NCI-H748 (cell line): ENCODE measurements around the gene ORAI1.
"Not testable (repeated sequence)": the region's sequence is repeated elsewhere in the genome, so short reads cannot be mapped to it uniquely, and the experiment has no call there.

Source experiments
- DNase-seq: peaks from one replicate; lab custom pipeline; 2025; ENCODE audit not compliant: unreplicated experiment; lab: John Stamatoyannopoulos, UW

Gene ORAI1

GRCh38 chr12:121602766-121603165, 23.6 kb upstream of the ORAI1 start:
- no peak for DNase-seq

GRCh38 chr12:121603581-121603980, 22.7 kb upstream of the ORAI1 start:
- DNase-seq, result no peak

- DNase-seq, result no peak
These were observed 18.0 kb upstream of the ORAI1 start for GRCh38 chr12:121608301-121608700.

GRCh38 chr12:121610239-121611149, 15.8 kb upstream of the ORAI1 start:
- DNase-seq, result no peak

GRCh38 chr12:121611306-121611705, 15.0 kb upstream of the ORAI1 start:
- no peak for DNase-seq

- DNase-seq, result no peak
These were observed 12.9 kb upstream of the ORAI1 start for GRCh38 chr12:121613462-121613861.

GRCh38 chr12:121614872-121615467, 11.4 kb upstream of the ORAI1 start:
- DNase-seq, result no peak

- no peak for DNase-seq
These were observed 7.6 kb upstream of the ORAI1 start for GRCh38 chr12:121618659-121619233.

- DNase-seq, result no peak
These were observed 5.9 kb upstream of the ORAI1 start for GRCh38 chr12:121620333-121620891.

- DNase-seq, result peak; percentile 76
These were observed 717 bp downstream of the ORAI1 start for GRCh38 chr12:121626853-121627640.

- DNase-seq, result no peak
These were observed 1.7 kb downstream of the ORAI1 start for GRCh38 chr12:121628037-121628436.

GRCh38 chr12:121628536-121628935, 2.2 kb downstream of the ORAI1 start:
- DNase-seq, result no peak

GRCh38 chr12:121630791-121631355, 4.5 kb downstream of the ORAI1 start:
- DNase-seq, result no peak

- DNase-seq, result no peak
These were observed 6.0 kb downstream of the ORAI1 start for GRCh38 chr12:121632069-121632970.

GRCh38 chr12:121633833-121634196, 7.5 kb downstream of the ORAI1 start:
- not testable (repeated sequence) for DNase-seq

- no peak for DNase-seq
These were observed 8.5 kb downstream of the ORAI1 start for GRCh38 chr12:121634836-121635235.

- DNase-seq, result no peak
These were observed 11.0 kb downstream of the ORAI1 start for GRCh38 chr12:121637231-121637914.

GRCh38 chr12:121638298-121639202, 12.2 kb downstream of the ORAI1 start:
- DNase-seq, result no peak
